HCT116 (cell line): Measurements from ENCODE around the gene PRPF18. TPM values are rescaled to one million over a fixed set of nuclear protein-coding genes. Genes with fewer than 3 reads are reported as not detected.

Source experiments
- ATAC-seq: fragments of 200-7000 bp; cut with Tn5 transposase; 2 replicates; pipeline ENCODE4 v1.9.1; 2020; ENCODE audit warnings: mild to moderate bottlenecking, moderate library complexity
- BruUV-seq: library from RNA; stranded (reverse); fragments of 400-500 nt; replicated peaks from 2 replicates; lab custom pipeline; 2021; lab: Mats Ljungman, UMichigan
- CTCF ChIA-PET: fragments of 300-600 bp; sonication (Branson Sonifier 250); formaldehyde crosslinking; loops from one replicate; lab custom pipeline; 2021; ENCODE audit warnings: antibody characterized with exemption; lab: Charles Lee
- POLR2A ChIA-PET: fragments of 300-600, 350-600 bp; sonication (Branson Sonifier 250); formaldehyde crosslinking; loops from one replicate; lab custom pipeline; 2021; ENCODE audit warnings: antibody characterized with exemption; lab: Charles Lee
- RAD21 ChIA-PET, 2 experiments: fragments of 300-600 bp; sonication (Branson Sonifier 250); formaldehyde crosslinking; loops; one replicate each; lab custom pipeline; 2023; ENCODE audit warnings: low total read pairs in 2 of 2; ENCODE audit not compliant: uncharacterized antibody in 2 of 2, unreplicated experiment in 2 of 2, low non-redundant PET in 1 of 2; lab: Charles Lee
- DNase-seq: peaks from one replicate; pipeline ENCODE4 v3.0.0-alpha.2; 2010; ENCODE audit warnings: low read depth, low spot score
- H2AFZ ChIP-seq: fragments of 200-600 bp; shearing (Covaris generic), sonication (generic); 2 replicates; pipeline ENCODE4 v1.6.1; 2017; ENCODE audit warnings: low read depth, mixed run types, mixed read lengths, antibody characterized with exemption, low read length; ENCODE audit not compliant: poor library complexity, severe bottlenecking
- H3K27ac ChIP-seq: 2 replicates; pipeline ENCODE4 v1.5.1; 2012; ENCODE audit warnings: low read depth, low read length
- H3K27me3 ChIP-seq: fragments of 200-600 bp; sonication (generic); 2 replicates; pipeline ENCODE4 v1.6.1; 2016; ENCODE audit warnings: mixed run types, low read length, mixed read lengths; ENCODE audit not compliant: insufficient read depth
- H3K36me3 ChIP-seq, 2 experiments: fragments of 200-500 bp in 1 of 2; fragments of 200-600 bp in 1 of 2; sonication (Bioruptor generic) in 1 of 2; sonication (generic) in 1 of 2; 2 replicates each; pipeline versions ENCODE4 v1.5.1 to v1.6.1; 2014 to 2016; ENCODE audit warnings: low read length in 2 of 2, inconsistent platforms in 1 of 2, mixed read lengths in 1 of 2, mixed run types in 1 of 2; ENCODE audit not compliant: insufficient read depth in 2 of 2, control insufficient read depth in 1 of 2
- H3K4me1 ChIP-seq, 2 experiments: fragments of 200-600 bp in 1 of 2; sonication (generic) in 1 of 2; 2 replicates each; pipeline versions ENCODE4 v1.5.1 to v1.6.1; 2012 to 2017; ENCODE audit warnings: low read length in 2 of 2, inconsistent platforms in 1 of 2, mild to moderate bottlenecking in 1 of 2, mixed read lengths in 1 of 2, mixed run types in 1 of 2, moderate library complexity in 1 of 2; ENCODE audit not compliant: insufficient read depth in 2 of 2, control insufficient read depth in 1 of 2
- H3K4me2 ChIP-seq: fragments of 200-600 bp; sonication (generic); 2 replicates; pipeline ENCODE4 v1.6.1; 2017; ENCODE audit warnings: mixed run types, low read length, mixed read lengths
- H3K4me3 ChIP-seq, 2 experiments: fragments of 200-600 bp in 1 of 2; sonication (generic) in 1 of 2; replicated peaks in 1 of 2; 2 replicates each; pipeline ENCODE4 v1.5.1; 2011 to 2016; ENCODE audit warnings: low read length in 2 of 2, control low read depth in 1 of 2, low read depth in 1 of 2, mild to moderate bottlenecking in 1 of 2, mixed read lengths in 1 of 2, mixed run types in 1 of 2
- H3K79me2 ChIP-seq: fragments of 200-600 bp; sonication (generic); 2 replicates; pipeline ENCODE4 v1.6.1; 2017; ENCODE audit warnings: mild to moderate bottlenecking, mixed run types, low read length, moderate library complexity, mixed read lengths; ENCODE audit not compliant: insufficient read depth
- H3K9ac ChIP-seq: fragments of 200-600 bp; sonication (generic); 2 replicates; pipeline ENCODE4 v1.6.1; 2016; ENCODE audit warnings: low read length, mixed read lengths
- H3K9me2 ChIP-seq: fragments of 200-600 bp; sonication (generic), shearing (Covaris generic); 2 replicates; pipeline ENCODE4 v1.6.1; 2017; ENCODE audit warnings: mixed run types, mild to moderate bottlenecking, moderate library complexity; ENCODE audit not compliant: insufficient read depth
- H3K9me3 ChIP-seq, 2 experiments: fragments of 200-500 bp in 1 of 2; fragments of 200-600 bp in 1 of 2; sonication (Bioruptor generic) in 1 of 2; sonication (generic) in 1 of 2; 2 replicates each; pipeline ENCODE4 v1.6.1; 2014 to 2017; ENCODE audit warnings: low read length in 2 of 2, mixed read lengths in 2 of 2, inconsistent platforms in 1 of 2, low read depth in 1 of 2, mild to moderate bottlenecking in 1 of 2, mixed run types in 1 of 2, moderate library complexity in 1 of 2; ENCODE audit not compliant: control insufficient read depth in 1 of 2, insufficient read depth in 1 of 2
- H4K20me1 ChIP-seq: fragments of 200-600 bp; sonication (generic), shearing (Covaris generic); 2 replicates; pipeline ENCODE4 v1.6.1; 2017; ENCODE audit warnings: mixed run types, mild to moderate bottlenecking, moderate library complexity; ENCODE audit not compliant: insufficient read depth
- ATF3 ChIP-seq: IDR thresholded peaks from 2 replicates; pipeline ENCODE4 v1.6.1; 2012
- EZH2 ChIP-seq: fragments of 200-600 bp; sonication (generic); IDR thresholded peaks from 2 replicates; pipeline ENCODE4 v1.6.1; 2017; ENCODE audit warnings: antibody characterized with exemption, mixed run types
- FOSL1 ChIP-seq: IDR thresholded peaks from 2 replicates; pipeline ENCODE4 v1.6.1; 2012; ENCODE audit warnings: low read depth
- JUND ChIP-seq: IDR thresholded peaks from 2 replicates; pipeline ENCODE4 v1.6.1; 2012
- POLR2A ChIP-seq: IDR thresholded peaks from 2 replicates; pipeline ENCODE4 v1.7.0; 2011; ENCODE audit warnings: borderline replicate concordance; ENCODE audit not compliant: insufficient read depth, insufficient read length; ENCODE audit errors: extremely low read depth
- POLR2AphosphoS5 ChIP-seq: IDR thresholded peaks from 2 replicates; pipeline ENCODE4 v1.6.1; 2011; ENCODE audit warnings: mild to moderate bottlenecking, low read depth, low read length, moderate library complexity
- REST ChIP-seq: IDR thresholded peaks from 2 replicates; pipeline ENCODE4 v1.6.1; 2012; ENCODE audit warnings: low read depth
- SP1 ChIP-seq: IDR thresholded peaks from 2 replicates; pipeline ENCODE4 v1.6.1; 2012; ENCODE audit warnings: low read depth
- TCF7L2 ChIP-seq: IDR thresholded peaks from 2 replicates; pipeline ENCODE4 v1.7.0; 2011; ENCODE audit warnings: borderline replicate concordance, inconsistent platforms; ENCODE audit not compliant: insufficient read depth, insufficient read length; ENCODE audit errors: extremely low read depth
- YY1 ChIP-seq: IDR thresholded peaks from 2 replicates; pipeline ENCODE4 v1.6.1; 2011; ENCODE audit warnings: low read length, low read depth, moderate library complexity, mild to moderate bottlenecking; ENCODE audit not compliant: insufficient replicate concordance; ENCODE audit errors: extremely low read depth
- ZFX ChIP-seq: fragments of 450-650 bp; IDR thresholded peaks from 2 replicates; pipeline ENCODE4 v1.6.1; 2017
- ZNF274 ChIP-seq: fragments of 200-500 bp; sonication (Bioruptor generic); IDR thresholded peaks from 2 replicates; pipeline ENCODE4 v1.6.1; 2014; ENCODE audit warnings: mild to moderate bottlenecking, low read depth, low read length, inconsistent platforms
- intact Hi-C: fragments of 100-400 bp; cut with micrococcal nuclease; formaldehyde crosslinking; loops from 2 replicates; pipeline ENCODE4 v1.10.0; 2022
- total RNA-seq: library from RNA; stranded (reverse); gene quantifications from one replicate; pipeline ENCODE4 v1.2.1, GENCODE V29; 2021; ENCODE audit not compliant: unreplicated experiment
- TF ChIP-seq, protein P1 (sequence below): IDR thresholded peaks from 2 replicates; pipeline ENCODE4 v1.6.1; 2012

PRPF18 gene
- total RNA-seq, 1 experiment from 2014 or later, result 16.2 TPM

DNA sequence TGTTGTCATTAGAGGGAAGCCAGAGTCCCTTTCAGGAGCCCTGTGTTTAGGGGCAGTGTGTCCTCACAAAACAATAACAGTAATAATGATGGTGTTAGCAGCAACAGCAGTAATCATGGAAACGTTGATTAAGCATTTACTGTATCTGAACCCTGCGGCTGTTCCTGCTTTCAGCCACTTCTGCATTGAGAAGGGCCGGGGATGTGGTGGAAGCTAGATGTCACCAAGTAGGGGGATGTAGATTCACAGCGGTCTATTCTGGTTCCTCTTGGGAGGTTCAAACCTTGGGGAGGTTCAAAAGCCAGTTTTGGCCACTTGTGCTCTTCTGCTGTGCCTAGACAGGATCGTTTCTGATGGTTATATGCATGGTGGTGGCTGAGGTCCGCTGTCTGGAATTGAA lies 44.8 kb downstream of the PRPF18 start:
- H3K4me3 ChIP-seq, result no peak overlapping the region
- no peak overlapping the region for H3K4me2 ChIP-seq
- no peaks in the 10 kb centered on the region for H3K4me1 ChIP-seq
- POLR2A ChIA-PET, result no interaction called here
- RAD21 ChIA-PET, result no interaction called here
- H3K27ac ChIP-seq, result no peak overlapping the region
- H3K27me3 ChIP-seq, result no peaks in the 10 kb centered on the region
- H3K36me3 ChIP-seq, result no peaks in the 10 kb centered on the region
- BruUV-seq, result no TSS peak
- intact Hi-C loops, result no loop called here
- H3K79me2 ChIP-seq, result no peaks in the 10 kb centered on the region
- no peak overlapping the region for H2AFZ ChIP-seq
- no peaks in the 10 kb centered on the region; the same call in 1 of the 2 replicates for H4K20me1 ChIP-seq
- ATAC-seq (no peak), DNase-seq (no peak)
- no peaks in the 10 kb centered on the region for H3K9me3 ChIP-seq
- TF ChIP-seq JUND (no peak), REST (no peak), ATF3 (no peak), POLR2A (no peak), ZNF274 (no peak), FOSL1 (no peak), TCF7L2 (no peak), POLR2AphosphoS5 (no peak), EZH2 (no peak), SP1 (no peak), ZFX (no peak), YY1 (no peak)
- TF ChIP-seq, protein P1, sequence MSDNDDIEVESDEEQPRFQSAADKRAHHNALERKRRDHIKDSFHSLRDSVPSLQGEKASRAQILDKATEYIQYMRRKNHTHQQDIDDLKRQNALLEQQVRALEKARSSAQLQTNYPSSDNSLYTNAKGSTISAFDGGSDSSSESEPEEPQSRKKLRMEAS, result no peak
- H3K9ac ChIP-seq, result no peak overlapping the region
- CTCF ChIA-PET, result no interaction called here
- no peaks in the 10 kb centered on the region for H3K9me2 ChIP-seq
